HL-60 (cell line): ENCODE measurements around the gene CNMD.

Experiments
- DNase-seq, 2 experiments: peaks; one replicate each; pipeline ENCODE4 v3.0.0-alpha.2; 2010 to 2020; ENCODE audit warnings: low read depth in 1 of 2, low spot score in 1 of 2
- H3K27ac ChIP-seq: fragments of 250-450 bp; sonication (Bioruptor Pico); replicated peaks from 2 replicates; pipeline ENCODE4 v1.5.1; 2020; ENCODE audit warnings: mild to moderate bottlenecking, moderate library complexity
- H3K27me3 ChIP-seq: fragments of 250-450 bp; sonication (Bioruptor Pico); 2 replicates; pipeline ENCODE4 v1.5.1; 2021; ENCODE audit warnings: mild to moderate bottlenecking, moderate library complexity; ENCODE audit not compliant: insufficient read depth, poor library complexity, severe bottlenecking
- H3K4me3 ChIP-seq: replicated peaks from 2 replicates; pipeline ENCODE4 v1.5.1; 2011; ENCODE audit warnings: mild to moderate bottlenecking, control low read depth, low read length; ENCODE audit not compliant: insufficient read depth
- CTCF ChIP-seq: IDR thresholded peaks from one replicate; pipeline ENCODE4 v1.5.1; 2011; ENCODE audit warnings: low read length, control low read depth, inconsistent platforms; ENCODE audit not compliant: insufficient read depth
- GABPA ChIP-seq: IDR thresholded peaks from 2 replicates; pipeline ENCODE4 v1.6.1; 2012; ENCODE audit warnings: low read depth
- POLR2AphosphoS5 ChIP-seq: IDR thresholded peaks from 2 replicates; pipeline ENCODE4 v1.6.1; 2012; ENCODE audit warnings: low read depth
- SPI1 ChIP-seq: IDR thresholded peaks from 2 replicates; pipeline ENCODE4 v1.6.1; 2012; ENCODE audit warnings: low read depth, mild to moderate bottlenecking, borderline replicate concordance
- TF ChIP-seq, protein P1 (sequence below): IDR thresholded peaks from 2 replicates; pipeline ENCODE4 v1.6.1; 2012; ENCODE audit warnings: low read depth; ENCODE audit not compliant: insufficient replicate concordance

CNMD gene

DNA sequence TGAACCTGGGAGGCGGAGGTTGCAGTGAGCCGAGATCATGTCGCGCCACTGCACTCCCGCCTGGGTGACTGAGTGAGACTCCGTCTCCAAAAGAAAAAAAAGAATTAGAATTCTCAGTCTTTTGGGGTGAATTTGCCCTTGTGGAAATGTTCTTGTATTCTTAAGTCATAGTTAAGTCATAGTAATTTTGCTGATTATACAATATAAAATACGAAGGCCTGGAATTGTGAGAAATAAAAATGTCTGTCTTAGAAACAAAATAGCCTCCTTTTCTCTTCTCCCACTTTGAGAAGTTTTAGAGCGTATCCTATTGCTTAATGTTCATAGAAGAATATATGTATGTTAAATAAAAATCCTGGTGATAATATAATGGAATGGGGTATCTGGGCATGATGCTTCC, 68.9 kb downstream of the CNMD start:
- no peak for DNase-seq
- no peaks in the 10 kb centered on the region for H3K27me3 ChIP-seq
- no peak overlapping the region for H3K4me3 ChIP-seq
- no peak for TF ChIP-seq POLR2AphosphoS5
- TF ChIP-seq SPI1, result no peak
- TF ChIP-seq, protein P1, sequence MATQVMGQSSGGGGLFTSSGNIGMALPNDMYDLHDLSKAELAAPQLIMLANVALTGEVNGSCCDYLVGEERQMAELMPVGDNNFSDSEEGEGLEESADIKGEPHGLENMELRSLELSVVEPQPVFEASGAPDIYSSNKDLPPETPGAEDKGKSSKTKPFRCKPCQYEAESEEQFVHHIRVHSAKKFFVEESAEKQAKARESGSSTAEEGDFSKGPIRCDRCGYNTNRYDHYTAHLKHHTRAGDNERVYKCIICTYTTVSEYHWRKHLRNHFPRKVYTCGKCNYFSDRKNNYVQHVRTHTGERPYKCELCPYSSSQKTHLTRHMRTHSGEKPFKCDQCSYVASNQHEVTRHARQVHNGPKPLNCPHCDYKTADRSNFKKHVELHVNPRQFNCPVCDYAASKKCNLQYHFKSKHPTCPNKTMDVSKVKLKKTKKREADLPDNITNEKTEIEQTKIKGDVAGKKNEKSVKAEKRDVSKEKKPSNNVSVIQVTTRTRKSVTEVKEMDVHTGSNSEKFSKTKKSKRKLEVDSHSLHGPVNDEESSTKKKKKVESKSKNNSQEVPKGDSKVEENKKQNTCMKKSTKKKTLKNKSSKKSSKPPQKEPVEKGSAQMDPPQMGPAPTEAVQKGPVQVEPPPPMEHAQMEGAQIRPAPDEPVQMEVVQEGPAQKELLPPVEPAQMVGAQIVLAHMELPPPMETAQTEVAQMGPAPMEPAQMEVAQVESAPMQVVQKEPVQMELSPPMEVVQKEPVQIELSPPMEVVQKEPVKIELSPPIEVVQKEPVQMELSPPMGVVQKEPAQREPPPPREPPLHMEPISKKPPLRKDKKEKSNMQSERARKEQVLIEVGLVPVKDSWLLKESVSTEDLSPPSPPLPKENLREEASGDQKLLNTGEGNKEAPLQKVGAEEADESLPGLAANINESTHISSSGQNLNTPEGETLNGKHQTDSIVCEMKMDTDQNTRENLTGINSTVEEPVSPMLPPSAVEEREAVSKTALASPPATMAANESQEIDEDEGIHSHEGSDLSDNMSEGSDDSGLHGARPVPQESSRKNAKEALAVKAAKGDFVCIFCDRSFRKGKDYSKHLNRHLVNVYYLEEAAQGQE, result no peak
- no peak for TF ChIP-seq CTCF
- no peak for TF ChIP-seq GABPA
- H3K27ac ChIP-seq, result no peak overlapping the region

DNA sequence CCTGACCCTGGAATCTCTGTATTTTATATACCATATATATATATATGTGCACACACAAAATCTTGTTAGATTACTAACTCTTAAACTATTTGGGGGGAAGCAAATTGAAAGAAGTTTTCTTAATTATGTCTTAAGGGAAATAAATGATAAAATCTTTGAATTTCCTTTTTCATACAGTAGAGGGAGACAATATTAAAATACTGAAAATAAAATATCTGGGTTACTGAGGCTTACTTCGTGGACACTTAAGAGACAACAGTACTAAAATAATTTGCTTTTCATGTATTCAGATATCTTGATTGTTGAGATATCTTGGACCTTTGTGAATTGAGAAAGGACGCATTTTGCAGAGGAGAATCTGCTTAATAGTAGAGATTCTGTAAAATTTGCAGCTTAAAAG, 69.9 kb downstream of the CNMD start:
- Histone ChIP-seq H3K27me3 (no peaks in the 10 kb centered on the region), H3K27ac (no peak overlapping the region), H3K4me3 (no peak overlapping the region)
- TF ChIP-seq CTCF (no peak), GABPA (no peak), SPI1 (no peak), POLR2AphosphoS5 (no peak)
- TF ChIP-seq, protein P1, result no peak
- DNase-seq, result no peak

- Histone ChIP-seq H3K27me3 (no peaks in the 10 kb centered on the region), H3K4me3 (no peak overlapping the region), H3K27ac (no peak overlapping the region)
- no peak for TF ChIP-seq CTCF
- TF ChIP-seq POLR2AphosphoS5, result no peak
- no peak for DNase-seq
Measured at GRCh38 chr13:52665325-52665724, 74.3 kb downstream of the CNMD start.

GRCh38 chr13:52664272-52664671, 75.3 kb downstream of the CNMD start:
- TF ChIP-seq GABPA, result no peak
- TF ChIP-seq CTCF, result no peak
- no peak for TF ChIP-seq SPI1
- no peak for TF ChIP-seq POLR2AphosphoS5
- TF ChIP-seq, protein P1, result no peak
- H3K27me3 ChIP-seq, result no peaks in the 10 kb centered on the region
- no peak for DNase-seq
- no peak overlapping the region for H3K27ac ChIP-seq
- H3K4me3 ChIP-seq, result no peak overlapping the region
